ENCODE results near the gene FOXP3.

DNA sequence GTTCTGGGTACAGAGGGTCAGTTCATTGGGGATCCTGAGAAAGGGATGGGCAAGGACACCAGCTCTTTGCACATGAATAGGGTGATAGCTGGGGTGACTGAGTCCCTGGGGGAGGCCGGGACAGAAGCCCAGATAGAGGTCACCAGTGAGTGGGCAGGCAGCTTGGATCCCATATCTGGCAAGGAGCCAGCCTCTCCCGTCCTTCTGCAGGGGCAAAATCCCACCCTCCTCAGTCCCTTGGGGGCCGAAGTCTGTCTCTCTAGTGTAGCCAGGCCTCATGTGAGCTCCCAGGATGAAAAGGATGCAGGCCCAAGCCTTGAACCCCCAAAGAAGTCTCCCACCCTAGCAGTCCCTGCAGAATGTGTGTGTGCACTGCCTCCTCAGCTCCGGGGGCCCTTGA is 22.1 kb upstream of the FOXP3 start:
- no peak for TF ChIP-seq POLR2A (IDR thresholded peaks at IDR 0.05)
- TF ChIP-seq, protein P1, sequence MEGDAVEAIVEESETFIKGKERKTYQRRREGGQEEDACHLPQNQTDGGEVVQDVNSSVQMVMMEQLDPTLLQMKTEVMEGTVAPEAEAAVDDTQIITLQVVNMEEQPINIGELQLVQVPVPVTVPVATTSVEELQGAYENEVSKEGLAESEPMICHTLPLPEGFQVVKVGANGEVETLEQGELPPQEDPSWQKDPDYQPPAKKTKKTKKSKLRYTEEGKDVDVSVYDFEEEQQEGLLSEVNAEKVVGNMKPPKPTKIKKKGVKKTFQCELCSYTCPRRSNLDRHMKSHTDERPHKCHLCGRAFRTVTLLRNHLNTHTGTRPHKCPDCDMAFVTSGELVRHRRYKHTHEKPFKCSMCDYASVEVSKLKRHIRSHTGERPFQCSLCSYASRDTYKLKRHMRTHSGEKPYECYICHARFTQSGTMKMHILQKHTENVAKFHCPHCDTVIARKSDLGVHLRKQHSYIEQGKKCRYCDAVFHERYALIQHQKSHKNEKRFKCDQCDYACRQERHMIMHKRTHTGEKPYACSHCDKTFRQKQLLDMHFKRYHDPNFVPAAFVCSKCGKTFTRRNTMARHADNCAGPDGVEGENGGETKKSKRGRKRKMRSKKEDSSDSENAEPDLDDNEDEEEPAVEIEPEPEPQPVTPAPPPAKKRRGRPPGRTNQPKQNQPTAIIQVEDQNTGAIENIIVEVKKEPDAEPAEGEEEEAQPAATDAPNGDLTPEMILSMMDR (IDR thresholded peaks at IDR 0.05) = no peak
- no peak for TF ChIP-seq POLR2AphosphoS5 (IDR thresholded peaks at IDR 0.05; ENCODE audit: insufficient read depth in 1 of 2, low read depth in 1 of 2)

Data from vagina (tissue), 2 donors.